GM12878 (cell line): ENCODE results near the gene HSP90AB1. TPM values are rescaled to one million over a fixed set of nuclear protein-coding genes. Genes with fewer than 3 reads are reported as not detected.

Experiments used
- ATAC-seq: fragments of 200-7000 bp; cut with Tn5 transposase; 3 replicates; pipeline ENCODE4 v1.9.1; 2020; ENCODE audit warnings: mild to moderate bottlenecking, moderate library complexity
- BruUV-seq: library from RNA; stranded (reverse); fragments of 400-500 nt; replicated peaks from 2 replicates; lab custom pipeline; 2021; lab: Mats Ljungman, UMichigan
- CTCF ChIA-PET: fragments of 300-600 bp; sonication (Branson Sonifier 250); formaldehyde crosslinking; extraction: SDS; loops from one replicate; lab custom pipeline; 2021; ENCODE audit warnings: inconsistent platforms; lab: Yijun Ruan, JAX
- POLR2A ChIA-PET: fragments of 350-600 bp; formaldehyde crosslinking; extraction: SDS; loops from one replicate; lab custom pipeline; 2021; ENCODE audit warnings: inconsistent platforms; lab: Charles Lee
- RAD21 ChIA-PET: fragments of 300-600 bp; sonication (Branson Sonifier 250); formaldehyde crosslinking; loops from one replicate; lab custom pipeline; 2023; ENCODE audit warnings: antibody characterized with exemption; ENCODE audit not compliant: unreplicated experiment; lab: Charles Lee
- SMC1A ChIA-PET: fragments of 300-600 bp; sonication (Branson Sonifier 250); formaldehyde crosslinking; loops from one replicate; lab custom pipeline; 2023; ENCODE audit not compliant: unreplicated experiment, uncharacterized antibody; lab: Charles Lee
- DNase-seq: peaks from one replicate; pipeline ENCODE4 v3.0.0-alpha.2; 2011; ENCODE audit warnings: low read depth, low spot score
- FAIRE-seq: peaks from 3 replicates; lab custom pipeline; 2011; peaks lifted over from hg19 to GRCh38; lab: Jason Lieb, UNC
- H2AFZ ChIP-seq: 2 replicates; pipeline ENCODE4 v1.6.0; 2011; ENCODE audit warnings: low read depth, low read length, control low read depth; ENCODE audit not compliant: control insufficient read depth
- H3K27ac ChIP-seq: 2 replicates; pipeline ENCODE4 v1.5.1; 2011; ENCODE audit warnings: control low read depth; ENCODE audit not compliant: control insufficient read depth, insufficient read depth
- H3K27me3 ChIP-seq, 2 experiments: replicated peaks in 1 of 2; 2 replicates each; pipeline versions ENCODE4 v1.6.0 to v1.6.1; 2011; ENCODE audit warnings: low read length in 1 of 2; ENCODE audit not compliant: control insufficient read depth in 2 of 2, insufficient read depth in 2 of 2
- H3K36me3 ChIP-seq, 2 experiments: 2 replicates each; pipeline ENCODE4 v1.5.1; 2011; ENCODE audit warnings: low read length in 1 of 2; ENCODE audit not compliant: control insufficient read depth in 2 of 2, insufficient read depth in 2 of 2
- H3K4me1 ChIP-seq: 2 replicates; pipeline ENCODE4 v1.6.1; 2011; ENCODE audit warnings: mild to moderate bottlenecking, low read length, moderate library complexity, mixed read lengths; ENCODE audit not compliant: control insufficient read depth, insufficient read depth
- H3K4me2 ChIP-seq: 2 replicates; pipeline ENCODE4 v1.6.0; 2011; ENCODE audit warnings: control low read depth; ENCODE audit not compliant: control insufficient read depth, insufficient read depth
- H3K4me3 ChIP-seq: fragments of 200-600 bp; sonication (generic); 2 replicates; pipeline ENCODE4 v1.5.1; 2016
- H3K79me2 ChIP-seq: 2 replicates; pipeline ENCODE4 v1.6.0; 2011; ENCODE audit warnings: low read length; ENCODE audit not compliant: control insufficient read depth, insufficient read depth
- H3K9ac ChIP-seq: 2 replicates; pipeline ENCODE4 v1.8.0; 2011; ENCODE audit warnings: low read length, control low read depth, mixed read lengths; ENCODE audit not compliant: control insufficient read depth, insufficient read depth
- H3K9me3 ChIP-seq: replicated peaks from 3 replicates; pipeline ENCODE4 v1.5.1; 2011; ENCODE audit warnings: mild to moderate bottlenecking, low read length; ENCODE audit not compliant: control insufficient read depth, insufficient read depth
- H4K20me1 ChIP-seq: 2 replicates; pipeline ENCODE4 v1.6.0; 2011; ENCODE audit not compliant: control insufficient read depth, insufficient read depth
- BACH1 ChIP-seq: fragments of 450-650 bp; IDR thresholded peaks from 2 replicates; pipeline ENCODE4 v1.6.1; 2017; ENCODE audit warnings: mild to moderate bottlenecking, borderline replicate concordance
- CUX1 ChIP-seq: IDR thresholded peaks from 2 replicates; pipeline ENCODE4 v1.6.1; 2012; ENCODE audit warnings: improper control_type of control experiment, low read depth, low read length; ENCODE audit not compliant: insufficient replicate concordance
- ETV6 ChIP-seq, 2 experiments: fragments of 450-650 bp in 1 of 2; IDR thresholded peaks in 1 of 2; conservative IDR thresholded peaks in 1 of 2; 2 replicates each; pipeline ENCODE4 v1.6.1; 2014; ENCODE audit warnings: antibody characterized with exemption in 1 of 2, borderline replicate concordance in 1 of 2, low read depth in 1 of 2, mild to moderate bottlenecking in 1 of 2, moderate library complexity in 1 of 2
- HDGF ChIP-seq: fragments of 450-650 bp; IDR thresholded peaks from 2 replicates; pipeline ENCODE4 v1.6.1; 2016; ENCODE audit warnings: antibody characterized with exemption
- IKZF2 ChIP-seq, 2 experiments: fragments of 450-650 bp; IDR thresholded peaks; 2 replicates each; pipeline ENCODE4 v1.6.1; 2017; ENCODE audit warnings: mild to moderate bottlenecking in 2 of 2, moderate library complexity in 2 of 2
- MAX ChIP-seq: IDR thresholded peaks from 2 replicates; pipeline ENCODE4 v1.6.1; 2012; ENCODE audit warnings: low read depth, low read length, improper control_type of control experiment
- MEF2A ChIP-seq: IDR thresholded peaks from 2 replicates; pipeline ENCODE4 v1.6.1; 2011; ENCODE audit warnings: low read depth, mild to moderate bottlenecking, low read length, moderate library complexity; ENCODE audit not compliant: insufficient read depth
- MTA3 ChIP-seq: IDR thresholded peaks from 2 replicates; pipeline ENCODE4 v1.6.1; 2012; ENCODE audit warnings: low read length, inconsistent platforms, borderline replicate concordance
- MXI1 ChIP-seq: fragments of 150-350 bp; IDR thresholded peaks from 2 replicates; pipeline ENCODE4 v1.6.1; 2011; ENCODE audit warnings: low read depth, mild to moderate bottlenecking, inconsistent platforms, low read length, improper control_type of control experiment
- NFYB ChIP-seq: IDR thresholded peaks from 2 replicates; pipeline ENCODE4 v1.6.1; 2011; ENCODE audit warnings: low read depth, mild to moderate bottlenecking, low read length, improper control_type of control experiment, moderate library complexity; ENCODE audit not compliant: insufficient read depth
- NR2C1 ChIP-seq: fragments of 450-650 bp; IDR thresholded peaks from 2 replicates; pipeline ENCODE4 v1.6.1; 2017; ENCODE audit warnings: antibody characterized with exemption, mild to moderate bottlenecking, moderate library complexity
- NR2F1 ChIP-seq: fragments of 450-650 bp; conservative IDR thresholded peaks from 2 replicates; pipeline ENCODE4 v1.6.1; 2017; ENCODE audit warnings: mild to moderate bottlenecking
- POLR2AphosphoS5 ChIP-seq: IDR thresholded peaks from 2 replicates; pipeline ENCODE4 v1.6.1; 2011; ENCODE audit warnings: mild to moderate bottlenecking, low read length, inconsistent platforms
- RB1 ChIP-seq: fragments of 450-650 bp; formaldehyde crosslinking; IDR thresholded peaks from 2 replicates; pipeline ENCODE4 v1.6.1; 2017; ENCODE audit warnings: mild to moderate bottlenecking, borderline replicate concordance
- RFX5 ChIP-seq: IDR thresholded peaks from 2 replicates; pipeline ENCODE4 v1.6.1; 2011; ENCODE audit warnings: low read depth, low read length, improper control_type of control experiment
- TAF1 ChIP-seq: IDR thresholded peaks from 2 replicates; pipeline ENCODE4 v1.6.1; 2011; ENCODE audit warnings: mild to moderate bottlenecking, low read depth, low read length, borderline replicate concordance
- TARDBP ChIP-seq: IDR thresholded peaks from 2 replicates; pipeline ENCODE4 v1.6.1; 2016; ENCODE audit warnings: borderline replicate concordance
- USF1 ChIP-seq: IDR thresholded peaks from 2 replicates; pipeline ENCODE4 v1.6.1; 2011; ENCODE audit warnings: borderline replicate concordance, low read depth, mild to moderate bottlenecking, moderate library complexity, mixed read lengths, low read length; ENCODE audit not compliant: insufficient read depth; ENCODE audit errors: extremely low read length
- WGBS: methylation state at CpG from one replicate; pipeline ENCODE4 v1.1.6; 2016; ENCODE audit warnings: low lambda C conversion rate; ENCODE audit not compliant: insufficient replicate concordance, insufficient coverage; ENCODE audit errors: missing lambda C conversion rate; 5-methylcytosine and 5-hydroxymethylcytosine counted together
- in situ Hi-C: fragments of 300-500 bp; cut with MboI; formaldehyde crosslinking; loops from 9 replicates; pipeline ENCODE4 v1.14.3; 2018; ENCODE audit warnings: mixed read lengths
- intact Hi-C: fragments of 100-400 bp; cut with micrococcal nuclease; formaldehyde crosslinking; loops from one replicate; pipeline ENCODE4 v1.14.2; 2022; ENCODE audit not compliant: unreplicated experiment
- polyA plus RNA-seq, 11 experiments: library from polyadenylated mRNA; depleted of rRNA in 4 of 11; unstranded in 6 of 11; stranded (reverse) in 5 of 11; fragments of >200 nt; fragmentation: Nextera tagmentation in 4 of 11; fragmentation: Illumina TruSeq in 1 of 11; extraction: Ambion mirVana in 4 of 11; extraction: Trizol in 1 of 11; gene quantifications; 1 replicate in 1 of 11; 2 replicates in 10 of 11; pipeline versions ENCODE4 v1.2.1 to v1.2.3, GENCODE V29; 2011 to 2016; ENCODE audit warnings: inconsistent platforms in 2 of 11, missing spikeins in 2 of 11, low read depth in 1 of 11
- total RNA-seq, 4 experiments: library from RNA; depleted of rRNA in 3 of 4; stranded (reverse); fragments of >200 nt in 3 of 4; fragmentation: Illumina TruSeq in 1 of 4; extraction: Trizol in 1 of 4; gene quantifications; 2 replicates each; pipeline versions ENCODE4 v1.2.1 to v1.2.3, GENCODE V29; 2013 to 2021

HSP90AB1 gene
- total and polyA plus RNA-seq, 10 of the 15 experiments (the other 5 are each of a cell fraction or from before 2014, with no cell fraction given) = 988 to 1,682 (median 1,146) TPM

- peak; percentile 100 for TF ChIP-seq POLR2AphosphoS5
- peak; percentile 57; the same call in 1 of the 2 replicates for TF ChIP-seq RB1
- TF ChIP-seq USF1 = no peak
- peak; percentile 2 to 8; a peak in 1 of 4 replicates for TF ChIP-seq IKZF2 (IDR thresholded peaks at IDR 0.05)
- TF ChIP-seq TAF1 = peak; percentile 100
- TF ChIP-seq HDGF = no peak
- TF ChIP-seq MEF2A = peak; percentile 90
- TF ChIP-seq MTA3 = peak; percentile 82; the same call in 1 of the 2 replicates
- TF ChIP-seq ETV6 (conservative IDR thresholded peaks at IDR 0.05 in 1 of 2, IDR thresholded peaks at IDR 0.05 in 1 of 2; ENCODE audit: borderline replicate concordance in 1 of 2, low read depth in 1 of 2) = no peak
- peak; percentile 79 for TF ChIP-seq TARDBP
- no peak for TF ChIP-seq MAX
- no peak for TF ChIP-seq NFYB
Observed at GRCh38 chr6:44246663-44247337, at the start of gene HSP90AB1 (continued).

- ChIA-PET CTCF (no interaction called here), POLR2A (no interaction called here), SMC1A (no interaction called here), RAD21 (no interaction called here)
- FAIRE-seq (no peak), DNase-seq (no peak), ATAC-seq (no peak)
- WGBS = 34% methylated on average over 3 of the region's 3 CpGs
- Histone ChIP-seq H3K9me3 (no peaks in the 10 kb centered on the region), H3K4me1 (no peaks in the 10 kb centered on the region), H3K79me2 (no peaks in the 10 kb centered on the region), H3K27ac (no peak overlapping the region), H3K4me3 (no peak overlapping the region), H3K36me3 (no peaks in the 10 kb centered on the region), H2AFZ (no peak overlapping the region), H4K20me1 (no peaks in the 10 kb centered on the region), H3K4me2 (no peak overlapping the region), H3K27me3 (no peaks in the 10 kb centered on the region), H3K9ac (no peak overlapping the region)
- BruUV-seq = no TSS peak
- in situ Hi-C loops (no loop called here), intact Hi-C loops (no loop called here)
- TF ChIP-seq RFX5 (no peak), BACH1 (no peak), MXI1 (no peak), CUX1 (no peak), NR2F1 (no peak), NR2C1 (no peak)
Observed at GRCh38 chr6:44198684-44199083, 48.2 kb upstream of the HSP90AB1 start.
